ENCODE data around the gene ABL2.
A peak's percentile ranks its signal among the peaks of the same experiment; 100 is the strongest.

Gene ABL2

GRCh38 chr1:179169616-179170467 is 59.6 kb downstream of the ABL2 start:
- Histone ChIP-seq H3K9me3 (ENCODE audit: insufficient read depth, low read length) (no peaks in the 10 kb centered on the region), H3K9ac (ENCODE audit: insufficient read length, low read depth) (no peak overlapping the region), H3K4me1 (ENCODE audit: insufficient read depth, insufficient read length) (no peaks in the 10 kb centered on the region), H3K4me3 (ENCODE audit: insufficient read length, low read depth) (no peak overlapping the region), H3K36me3 (ENCODE audit: insufficient read depth, insufficient read length, low read length) (peaks cover 2% of the 10 kb centered on the region), H3K27me3 (ENCODE audit: insufficient read depth, insufficient read length) (no peaks in the 10 kb centered on the region)
- DNase-seq (ENCODE audit: low read depth, low spot score) = no peak
- TF ChIP-seq ZNF274 (IDR thresholded peaks at IDR 0.05; ENCODE audit: low read depth, low read length) (no peak), SUZ12 (IDR thresholded peaks at IDR 0.05; ENCODE audit: extremely low read depth, insufficient read depth, insufficient read length) (no peak), YY1 (IDR thresholded peaks at IDR 0.05; ENCODE audit: insufficient read depth, insufficient read length) (no peak)

DNA sequence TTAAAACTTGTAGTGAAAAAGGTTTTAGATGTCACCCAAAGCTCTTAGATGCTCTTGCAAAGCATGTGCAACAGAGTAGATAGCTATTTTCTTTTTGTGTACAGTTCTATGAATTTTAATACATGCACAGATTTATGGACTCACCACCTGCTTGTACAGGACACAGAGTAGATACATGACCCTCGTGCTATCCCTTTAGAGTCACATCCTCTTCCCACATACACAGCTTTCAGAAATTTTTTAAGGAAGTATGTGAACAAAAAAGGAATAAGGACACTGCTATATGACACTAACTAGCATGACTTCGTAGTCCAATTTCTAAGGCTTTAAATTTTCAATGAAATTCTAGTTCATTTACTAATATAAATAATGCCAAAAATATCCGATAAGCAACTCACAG is 60.9 kb downstream of the ABL2 start:
- Histone ChIP-seq H3K4me1 (ENCODE audit: insufficient read depth, insufficient read length) (no peaks in the 10 kb centered on the region), H3K27me3 (ENCODE audit: insufficient read depth, insufficient read length) (no peaks in the 10 kb centered on the region), H3K36me3 (ENCODE audit: insufficient read depth, insufficient read length, low read length) (peaks cover 2% of the 10 kb centered on the region), H3K4me3 (ENCODE audit: insufficient read length, low read depth) (no peak overlapping the region), H3K9me3 (ENCODE audit: insufficient read depth, low read length) (no peaks in the 10 kb centered on the region), H3K9ac (ENCODE audit: insufficient read length, low read depth) (no peak overlapping the region)
- DNase-seq (ENCODE audit: low read depth, low spot score) = no peak
- TF ChIP-seq YY1 (IDR thresholded peaks at IDR 0.05; ENCODE audit: insufficient read depth, insufficient read length) (no peak), SUZ12 (IDR thresholded peaks at IDR 0.05; ENCODE audit: extremely low read depth, insufficient read depth, insufficient read length) (no peak), ZNF274 (IDR thresholded peaks at IDR 0.05; ENCODE audit: low read depth, low read length) (no peak)

- no peaks in the 10 kb centered on the region for H3K4me1 ChIP-seq (ENCODE audit: insufficient read depth, insufficient read length)
- no peak for TF ChIP-seq YY1 (IDR thresholded peaks at IDR 0.05; ENCODE audit: insufficient read depth, insufficient read length)
Measured at GRCh38 chr1:179167955-179168354, 61.5 kb downstream of the ABL2 start.

DNA sequence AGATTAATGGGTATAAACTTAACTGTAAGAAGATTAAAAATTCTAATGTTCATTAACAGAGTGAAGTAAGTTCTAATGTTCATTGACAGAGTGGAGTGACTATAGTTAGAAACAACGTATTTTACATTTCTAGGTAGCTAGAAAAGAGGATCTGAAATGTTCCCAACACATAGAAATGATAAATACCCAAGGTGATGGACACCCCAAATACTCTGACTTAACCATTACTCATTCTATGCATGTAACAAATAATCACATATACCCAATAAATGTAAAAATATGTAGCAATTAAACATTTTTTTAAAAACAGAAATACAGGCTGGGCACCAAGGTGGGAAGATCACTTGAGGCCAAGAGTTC is 62.1 kb downstream of the ABL2 start:
- Histone ChIP-seq H3K4me1 (ENCODE audit: insufficient read depth, insufficient read length) (no peaks in the 10 kb centered on the region), H3K36me3 (ENCODE audit: insufficient read depth, insufficient read length, low read length) (peaks cover 2% of the 10 kb centered on the region), H3K27me3 (ENCODE audit: insufficient read depth, insufficient read length) (no peaks in the 10 kb centered on the region), H3K9me3 (ENCODE audit: insufficient read depth, low read length) (no peaks in the 10 kb centered on the region), H3K9ac (ENCODE audit: insufficient read length, low read depth) (no peak overlapping the region), H3K4me3 (ENCODE audit: insufficient read length, low read depth) (no peak overlapping the region)
- DNase-seq (ENCODE audit: low read depth, low spot score) = no peak
- TF ChIP-seq SUZ12 (IDR thresholded peaks at IDR 0.05; ENCODE audit: extremely low read depth, insufficient read depth, insufficient read length) (no peak), YY1 (IDR thresholded peaks at IDR 0.05; ENCODE audit: insufficient read depth, insufficient read length) (no peak), ZNF274 (IDR thresholded peaks at IDR 0.05; ENCODE audit: low read depth, low read length) (no peak)

More at GRCh38 chr1:179167955-179168354, 61.5 kb downstream of the ABL2 start:
- Histone ChIP-seq H3K9ac (ENCODE audit: insufficient read length, low read depth) (no peak overlapping the region), H3K9me3 (ENCODE audit: insufficient read depth, low read length) (no peaks in the 10 kb centered on the region), H3K27me3 (ENCODE audit: insufficient read depth, insufficient read length) (no peaks in the 10 kb centered on the region), H3K36me3 (ENCODE audit: insufficient read depth, insufficient read length, low read length) (peaks cover 2% of the 10 kb centered on the region), H3K4me3 (ENCODE audit: insufficient read length, low read depth) (no peak overlapping the region)
- DNase-seq (ENCODE audit: low read depth, low spot score) = no peak

- no peaks in the 10 kb centered on the region for H3K4me1 ChIP-seq (ENCODE audit: insufficient read depth, insufficient read length)
- no peaks in the 10 kb centered on the region for H3K27me3 ChIP-seq (ENCODE audit: insufficient read depth, insufficient read length)
- H3K36me3 ChIP-seq (ENCODE audit: insufficient read depth, insufficient read length, low read length) = peaks cover 2% of the 10 kb centered on the region
- H3K9me3 ChIP-seq (ENCODE audit: insufficient read depth, low read length) = no peaks in the 10 kb centered on the region
- no peak for DNase-seq (ENCODE audit: low read depth, low spot score)
- H3K4me3 ChIP-seq (ENCODE audit: insufficient read length, low read depth) = no peak overlapping the region
- no peak overlapping the region for H3K9ac ChIP-seq (ENCODE audit: insufficient read length, low read depth)
- TF ChIP-seq ZNF274 (IDR thresholded peaks at IDR 0.05; ENCODE audit: low read depth, low read length) = no peak
- no peak for TF ChIP-seq YY1 (IDR thresholded peaks at IDR 0.05; ENCODE audit: insufficient read depth, insufficient read length)
- TF ChIP-seq SUZ12 (IDR thresholded peaks at IDR 0.05; ENCODE audit: extremely low read depth, insufficient read depth, insufficient read length) = no peak
Measured at GRCh38 chr1:179166663-179167417, 62.6 kb downstream of the ABL2 start.

GRCh38 chr1:179164494-179164893 is 65.0 kb downstream of the ABL2 start:
- Histone ChIP-seq H3K4me3 (ENCODE audit: insufficient read length, low read depth) (no peak overlapping the region), H3K27me3 (ENCODE audit: insufficient read depth, insufficient read length) (no peaks in the 10 kb centered on the region), H3K4me1 (ENCODE audit: insufficient read depth, insufficient read length) (no peaks in the 10 kb centered on the region), H3K9ac (ENCODE audit: insufficient read length, low read depth) (no peak overlapping the region), H3K9me3 (ENCODE audit: insufficient read depth, low read length) (no peaks in the 10 kb centered on the region), H3K36me3 (ENCODE audit: insufficient read depth, insufficient read length, low read length) (peaks cover 4% of the 10 kb centered on the region)
- no peak for TF ChIP-seq SUZ12 (IDR thresholded peaks at IDR 0.05; ENCODE audit: extremely low read depth, insufficient read depth, insufficient read length)
- no peak for TF ChIP-seq ZNF274 (IDR thresholded peaks at IDR 0.05; ENCODE audit: low read depth, low read length)
- TF ChIP-seq YY1 (IDR thresholded peaks at IDR 0.05; ENCODE audit: insufficient read depth, insufficient read length) = no peak
- peak; percentile 32 for DNase-seq (ENCODE audit: low read depth, low spot score)

GRCh38 chr1:179156708-179157107 is 72.8 kb downstream of the ABL2 start:
- Histone ChIP-seq H3K4me1 (ENCODE audit: insufficient read depth, insufficient read length) (no peaks in the 10 kb centered on the region), H3K36me3 (ENCODE audit: insufficient read depth, insufficient read length, low read length) (peaks cover 3% of the 10 kb centered on the region), H3K27me3 (ENCODE audit: insufficient read depth, insufficient read length) (no peaks in the 10 kb centered on the region), H3K4me3 (ENCODE audit: insufficient read length, low read depth) (no peak overlapping the region), H3K9ac (ENCODE audit: insufficient read length, low read depth) (no peak overlapping the region), H3K9me3 (ENCODE audit: insufficient read depth, low read length) (no peaks in the 10 kb centered on the region)
- DNase-seq (ENCODE audit: low read depth, low spot score) = no peak
- TF ChIP-seq YY1 (IDR thresholded peaks at IDR 0.05; ENCODE audit: insufficient read depth, insufficient read length) = no peak
- TF ChIP-seq ZNF274 (IDR thresholded peaks at IDR 0.05; ENCODE audit: low read depth, low read length) = no peak
- no peak for TF ChIP-seq SUZ12 (IDR thresholded peaks at IDR 0.05; ENCODE audit: extremely low read depth, insufficient read depth, insufficient read length)
